GM21360 (cell line): Measurements from ENCODE around the gene RAB8A.

Experiments
- ATAC-seq: cut with Tn5 transposase; IDR thresholded peaks from one replicate; pipeline ENCODE4 v1.9.1; 2021; ENCODE audit warnings: mild to moderate bottlenecking, moderate library complexity; ENCODE audit not compliant: unreplicated experiment

The RAB8A gene

GRCh38 chr19:16136185-16136999 lies 24.7 kb downstream of the RAB8A start:
- no peak for ATAC-seq

- no peak for ATAC-seq
These were observed 28.1 kb downstream of the RAB8A start for GRCh38 chr19:16139752-16140151.

GRCh38 chr19:16141043-16141442 lies 29.4 kb downstream of the RAB8A start:
- no peak for ATAC-seq

GRCh38 chr19:16142032-16142580 lies 30.4 kb downstream of the RAB8A start:
- ATAC-seq, result no peak

GRCh38 chr19:16143399-16144215 lies 31.9 kb downstream of the RAB8A start, which contains the start of gene HSH2D:
TSS of gene HSH2D (plus strand) at chr19:16143685. CDS start at chr19:16148751, 5,066 bp downstream.
- ATAC-seq, result peak; percentile 60

- no peak for ATAC-seq
These were observed 32.5 kb downstream of the RAB8A start for GRCh38 chr19:16144216-16144581.

GRCh38 chr19:16146112-16146511 lies 34.4 kb downstream of the RAB8A start:
- ATAC-seq, result no peak

GRCh38 chr19:16148443-16149229 lies 36.9 kb downstream of the RAB8A start:
- no peak for ATAC-seq

GRCh38 chr19:16153582-16154336 lies 42.1 kb downstream of the RAB8A start:
- ATAC-seq, result no peak

- ATAC-seq, result no peak
These were observed 42.9 kb downstream of the RAB8A start for GRCh38 chr19:16154557-16154956.

- no peak for ATAC-seq
These were observed 43.4 kb downstream of the RAB8A start for GRCh38 chr19:16155128-16155527.

- no peak for ATAC-seq
These were observed 45.2 kb downstream of the RAB8A start for GRCh38 chr19:16156904-16157303.

- no peak for ATAC-seq
These were observed 45.9 kb downstream of the RAB8A start for GRCh38 chr19:16157601-16158000.

- no peak for ATAC-seq
These were observed 48.0 kb downstream of the RAB8A start for GRCh38 chr19:16159655-16160054.

- ATAC-seq, result no peak
These were observed 48.8 kb downstream of the RAB8A start for GRCh38 chr19:16160445-16160942.

- ATAC-seq, result no peak
These were observed 49.4 kb downstream of the RAB8A start for GRCh38 chr19:16160943-16161560.

- ATAC-seq, result no peak
These were observed 50.2 kb downstream of the RAB8A start for GRCh38 chr19:16161840-16162239.

- no peak for ATAC-seq
These were observed 52.7 kb downstream of the RAB8A start for GRCh38 chr19:16164222-16164890.

- ATAC-seq, result no peak
These were observed 54.7 kb downstream of the RAB8A start for GRCh38 chr19:16166417-16166816.
